Activated T-helper 1 cell treated with anti-CD3 and anti-CD28 coated beads, Interleukin-12 subunit alpha, Interleukin-12 subunit beta, Interleukin-2, Interleukin-4 antibody, amounts not matched to agents 30 ng/mL and 10 ng/mL and 1 ng/mL, durations not matched to agents 14 hours and 24 hours and 36 hours (primary cell): ENCODE results near the gene PPP2R2C. TPM values are rescaled to one million over a fixed set of nuclear protein-coding genes. Genes with fewer than 3 reads are reported as not detected.

Source experiments
- DNase-seq: peaks from one replicate; pipeline ENCODE4 v3.0.0; 2021; ENCODE audit warnings: low spot score
- H3K27ac Mint-ChIP-seq: one replicate; pipeline ENCODE4 v1.8.0; 2021; ENCODE audit warnings: mild to moderate bottlenecking, mixed read lengths
- H3K27me3 Mint-ChIP-seq: one replicate; pipeline ENCODE4 v1.8.0; 2022; ENCODE audit warnings: mild to moderate bottlenecking, moderate library complexity, mixed read lengths; ENCODE audit not compliant: insufficient read depth
- H3K36me3 Mint-ChIP-seq: one replicate; pipeline ENCODE4 v1.8.0; 2021; ENCODE audit warnings: low read depth, mixed read lengths
- H3K4me1 Mint-ChIP-seq: one replicate; pipeline ENCODE4 v1.8.0; 2021; ENCODE audit warnings: low read depth, mixed read lengths
- H3K4me3 Mint-ChIP-seq: one replicate; pipeline ENCODE4 v1.8.0; 2021; ENCODE audit warnings: mild to moderate bottlenecking, moderate library complexity, mixed read lengths
- H3K9me3 Mint-ChIP-seq: one replicate; pipeline ENCODE4 v1.8.0; 2021; ENCODE audit warnings: mixed read lengths
- intact Hi-C: fragments of 100-400 bp; cut with micrococcal nuclease; formaldehyde crosslinking; loops from one replicate; pipeline ENCODE4 v1.15.1; 2024
- total RNA-seq: library from RNA; stranded (reverse); gene quantifications from 2 replicates; pipeline ENCODE4 v1.2.3, GENCODE V29; 2022

Gene PPP2R2C
- total RNA-seq, 1 donor from 2014 or later, result not detected

- Mint-ChIP-seq H3K9me3 (no peaks in the 10 kb centered on the region), H3K4me3 (no peak overlapping the region), H3K4me1 (no peaks in the 10 kb centered on the region), H3K27me3 (no peaks in the 10 kb centered on the region), H3K36me3 (no peaks in the 10 kb centered on the region), H3K27ac (no peak overlapping the region)
- intact Hi-C loops, result no loop called here
- DNase-seq, result no peak
Measured at GRCh38 chr4:6295495-6295894, 176.9 kb downstream of the PPP2R2C start.

- H3K36me3 Mint-ChIP-seq, result no peaks in the 10 kb centered on the region
- no peak overlapping the region for H3K4me3 Mint-ChIP-seq
- no peaks in the 10 kb centered on the region for H3K27me3 Mint-ChIP-seq
- H3K4me1 Mint-ChIP-seq, result no peaks in the 10 kb centered on the region
- H3K27ac Mint-ChIP-seq, result no peak overlapping the region
- no peak for DNase-seq
- H3K9me3 Mint-ChIP-seq, result no peaks in the 10 kb centered on the region
- intact Hi-C loops, result no loop called here
Measured at GRCh38 chr4:6294705-6295421, 177.6 kb downstream of the PPP2R2C start.

DNA sequence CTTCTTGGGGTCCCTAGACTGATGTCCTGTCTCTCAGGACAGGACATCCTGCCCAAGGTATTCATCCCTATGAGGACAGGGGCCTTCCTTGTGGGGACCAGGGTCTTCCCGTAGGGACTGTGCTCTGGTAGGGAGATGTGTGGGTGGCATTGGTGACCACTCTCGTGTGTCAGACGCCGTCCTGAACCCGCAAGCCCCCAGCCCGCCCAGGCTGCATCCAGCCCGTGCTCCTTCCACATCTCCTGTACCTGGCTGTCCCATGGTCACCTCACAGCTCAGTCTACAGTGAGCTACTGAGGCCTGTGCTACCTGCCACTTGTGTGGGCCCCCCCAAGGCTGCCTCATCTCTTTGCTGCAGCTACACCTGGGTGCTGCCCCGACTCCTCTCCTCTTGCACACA lies 178.8 kb downstream of the PPP2R2C start:
- DNase-seq, result no peak
- Mint-ChIP-seq H3K9me3 (no peaks in the 10 kb centered on the region), H3K27me3 (no peaks in the 10 kb centered on the region), H3K4me3 (no peak overlapping the region), H3K27ac (no peak overlapping the region), H3K36me3 (no peaks in the 10 kb centered on the region), H3K4me1 (no peaks in the 10 kb centered on the region)
- intact Hi-C loops, result no loop called here

DNA sequence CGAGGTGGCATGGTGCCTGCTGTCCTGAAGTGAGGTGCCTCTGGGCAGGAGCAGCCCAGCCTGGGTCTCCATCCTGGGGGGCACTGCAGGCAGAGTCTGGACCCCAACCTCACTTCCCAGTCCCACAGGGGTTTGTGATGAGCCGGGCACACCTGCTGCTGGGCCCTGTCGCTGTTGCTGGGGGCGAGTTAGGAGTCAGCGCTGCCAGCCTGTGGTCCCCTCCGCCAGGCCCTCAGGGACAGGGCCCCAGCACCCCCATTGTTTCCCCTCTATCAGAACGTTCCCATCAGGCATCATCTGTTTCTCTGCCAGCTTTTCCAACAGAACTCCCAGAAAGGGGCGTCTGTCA lies 179.3 kb downstream of the PPP2R2C start:
- no peaks in the 10 kb centered on the region for H3K36me3 Mint-ChIP-seq
- no peak overlapping the region for H3K27ac Mint-ChIP-seq
- H3K4me3 Mint-ChIP-seq, result no peak overlapping the region
- intact Hi-C loops, result no loop called here
- no peaks in the 10 kb centered on the region for H3K9me3 Mint-ChIP-seq
- no peaks in the 10 kb centered on the region for H3K27me3 Mint-ChIP-seq
- no peak for DNase-seq
- no peaks in the 10 kb centered on the region for H3K4me1 Mint-ChIP-seq

DNA sequence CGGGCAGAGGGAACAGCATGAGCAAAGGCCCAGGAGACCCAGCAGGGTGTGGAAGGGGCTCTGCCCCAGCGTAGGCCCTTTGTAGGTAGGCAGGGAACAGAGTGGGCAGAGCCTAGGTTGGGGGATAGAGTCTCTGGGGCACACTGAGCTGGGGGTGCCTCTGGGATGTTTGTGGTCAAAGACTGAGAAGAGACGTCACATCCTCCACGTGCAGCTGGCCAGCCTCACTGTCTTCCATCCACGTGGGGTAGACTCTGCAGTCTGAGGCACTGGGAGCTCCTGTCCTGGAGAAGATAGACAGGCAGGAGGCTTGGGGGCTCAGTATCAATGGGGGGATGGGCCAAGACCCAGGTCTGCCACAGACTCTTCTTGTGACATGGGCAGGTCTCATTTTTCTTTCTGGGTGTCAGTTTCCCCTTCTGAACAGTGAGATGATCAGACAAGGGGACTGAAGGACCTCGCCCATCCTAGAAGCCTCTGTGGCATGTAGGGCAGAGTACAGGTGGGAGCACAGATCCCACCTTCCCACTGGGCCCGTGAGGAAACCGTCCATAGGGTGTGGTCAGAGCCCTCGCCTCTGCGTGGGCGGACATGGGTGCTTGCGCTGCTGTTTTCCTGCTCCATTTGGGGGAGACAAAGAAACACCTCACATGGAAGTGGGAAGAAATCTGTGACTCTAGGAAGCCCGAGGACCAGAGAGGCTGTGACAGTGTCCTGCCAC lies 179.9 kb downstream of the PPP2R2C start:
- DNase-seq, result no peak
- Mint-ChIP-seq H3K4me1 (no peaks in the 10 kb centered on the region), H3K4me3 (no peak overlapping the region), H3K36me3 (no peaks in the 10 kb centered on the region), H3K27ac (no peak overlapping the region), H3K9me3 (no peaks in the 10 kb centered on the region), H3K27me3 (no peaks in the 10 kb centered on the region)
- intact Hi-C loops, result no loop called here

DNA sequence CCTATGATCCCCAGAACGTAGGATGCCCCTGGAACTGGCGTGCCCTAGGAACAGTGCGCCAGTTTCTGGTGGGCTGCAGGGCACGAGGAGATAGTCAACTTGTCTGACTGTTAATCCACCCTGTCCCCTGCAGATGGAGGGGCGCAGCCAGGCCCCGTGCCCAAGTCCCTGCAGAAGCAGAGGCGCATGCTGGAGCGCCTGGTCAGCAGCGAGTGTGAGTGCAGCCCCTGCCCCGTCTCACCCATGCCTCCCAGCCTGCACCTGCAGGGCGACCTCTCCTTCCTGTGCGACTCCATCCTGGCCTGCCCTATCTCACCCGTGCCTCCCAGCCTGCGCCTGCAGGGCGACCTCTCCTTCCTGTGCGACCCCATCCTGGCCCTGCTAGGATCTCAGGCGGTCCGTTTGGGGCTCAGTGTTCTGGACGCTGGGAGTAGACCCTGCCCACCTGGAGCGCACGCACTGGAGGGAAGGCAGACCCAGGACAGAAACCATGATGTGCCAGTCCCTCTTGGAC lies 180.6 kb downstream of the PPP2R2C start:
- intact Hi-C loops, result no loop called here
- H3K36me3 Mint-ChIP-seq, result no peaks in the 10 kb centered on the region
- no peak overlapping the region for H3K27ac Mint-ChIP-seq
- no peaks in the 10 kb centered on the region for H3K9me3 Mint-ChIP-seq
- DNase-seq, result no peak
- no peaks in the 10 kb centered on the region for H3K27me3 Mint-ChIP-seq
- no peak overlapping the region for H3K4me3 Mint-ChIP-seq
- no peaks in the 10 kb centered on the region for H3K4me1 Mint-ChIP-seq

GRCh38 chr4:6290769-6291547 lies 181.5 kb downstream of the PPP2R2C start:
- Mint-ChIP-seq H3K27me3 (no peaks in the 10 kb centered on the region), H3K4me1 (no peaks in the 10 kb centered on the region), H3K9me3 (no peaks in the 10 kb centered on the region), H3K27ac (no peak overlapping the region), H3K36me3 (no peaks in the 10 kb centered on the region), H3K4me3 (no peak overlapping the region)
- intact Hi-C loops, result no loop called here
- no peak for DNase-seq

DNA sequence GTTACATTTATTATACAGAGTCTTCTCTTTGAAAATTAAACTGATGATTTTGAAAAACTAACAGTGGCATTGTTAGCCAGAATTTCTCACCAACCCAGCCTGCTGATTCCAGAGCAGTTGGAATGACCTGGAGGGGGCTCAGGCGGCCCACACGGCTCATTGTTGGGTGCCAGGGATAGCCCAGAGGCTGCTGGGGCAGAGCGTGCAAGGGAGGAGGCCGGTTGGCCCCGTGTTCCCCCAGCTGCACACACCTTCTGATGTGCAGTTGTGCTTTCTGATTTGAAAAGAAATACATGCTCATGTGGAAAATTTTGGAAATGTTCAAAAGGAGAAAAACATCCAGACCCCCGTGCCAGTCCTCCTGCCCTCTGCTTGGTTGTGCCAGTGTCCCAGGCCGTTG lies 182.2 kb downstream of the PPP2R2C start:
- DNase-seq, result no peak
- intact Hi-C loops, result no loop called here
- Mint-ChIP-seq H3K4me3 (no peak overlapping the region), H3K36me3 (no peaks in the 10 kb centered on the region), H3K9me3 (no peaks in the 10 kb centered on the region), H3K27me3 (no peaks in the 10 kb centered on the region), H3K4me1 (no peaks in the 10 kb centered on the region), H3K27ac (no peak overlapping the region)

- intact Hi-C loops, result no loop called here
- H3K9me3 Mint-ChIP-seq, result no peaks in the 10 kb centered on the region
- no peak overlapping the region for H3K27ac Mint-ChIP-seq
- DNase-seq, result no peak
- H3K4me3 Mint-ChIP-seq, result no peak overlapping the region
- H3K36me3 Mint-ChIP-seq, result no peaks in the 10 kb centered on the region
- no peaks in the 10 kb centered on the region for H3K27me3 Mint-ChIP-seq
- H3K4me1 Mint-ChIP-seq, result no peaks in the 10 kb centered on the region
Measured at GRCh38 chr4:6288871-6289270, 183.5 kb downstream of the PPP2R2C start.

DNA sequence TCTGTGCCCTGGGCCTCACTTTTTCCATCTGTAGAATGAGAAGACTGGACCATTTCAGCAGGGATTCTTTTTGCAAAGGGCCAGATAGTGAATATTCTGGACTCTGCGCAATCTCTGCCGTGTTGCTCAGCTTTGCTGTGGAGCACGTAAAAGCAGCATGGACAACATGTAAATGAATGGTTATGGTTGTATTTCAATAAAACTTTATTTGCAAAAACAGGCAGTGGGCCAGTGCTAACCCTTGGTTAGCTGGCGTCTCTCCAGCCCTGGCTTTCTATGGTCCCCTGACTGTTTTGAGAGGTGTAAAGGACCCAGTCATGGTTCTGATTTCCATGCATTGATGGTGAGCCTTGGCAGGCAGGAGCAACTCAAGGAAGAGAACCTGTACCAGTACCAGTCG lies 184.1 kb downstream of the PPP2R2C start:
- DNase-seq, result no peak
- Mint-ChIP-seq H3K27me3 (no peaks in the 10 kb centered on the region), H3K27ac (no peak overlapping the region), H3K4me3 (no peak overlapping the region), H3K4me1 (no peaks in the 10 kb centered on the region), H3K36me3 (no peaks in the 10 kb centered on the region), H3K9me3 (no peaks in the 10 kb centered on the region)
- intact Hi-C loops, result no loop called here

DNA sequence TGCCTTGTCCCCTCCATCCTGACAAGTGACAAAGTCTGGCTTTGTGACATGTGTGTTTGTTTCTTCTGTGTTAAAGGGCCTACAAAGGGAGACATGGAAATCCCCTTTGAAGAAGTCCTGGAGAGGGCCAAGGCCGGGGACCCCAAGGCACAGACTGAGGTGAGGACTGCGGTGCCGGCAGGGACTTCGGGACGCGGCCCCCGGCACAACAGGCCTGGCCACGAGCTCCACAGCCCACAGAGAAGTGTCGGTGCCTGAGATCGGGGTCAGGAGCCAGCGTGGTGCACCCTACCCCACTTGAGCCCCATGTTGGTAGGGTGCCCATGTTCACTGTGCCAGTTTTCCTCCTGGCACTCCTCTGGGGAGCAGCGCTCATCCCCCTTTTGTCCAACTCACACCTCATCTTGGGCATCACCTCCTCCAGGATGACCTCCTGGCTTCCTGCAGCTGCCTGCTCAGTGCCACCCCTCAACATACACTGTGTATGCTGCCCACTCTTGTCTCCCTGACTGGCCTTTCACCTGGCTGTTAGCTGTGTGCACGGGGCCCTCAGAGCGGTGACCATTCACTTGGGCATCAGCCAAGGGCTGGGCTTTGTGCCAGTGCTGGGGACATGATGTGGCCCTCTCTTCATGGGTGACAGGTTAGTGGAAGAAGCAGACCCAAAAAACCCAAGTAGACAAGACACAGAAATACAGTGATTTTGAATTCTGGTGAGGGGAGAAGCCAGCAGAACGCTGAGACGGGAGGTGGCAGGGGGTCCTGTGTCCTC lies 185.2 kb downstream of the PPP2R2C start:
- Mint-ChIP-seq H3K4me3 (no peak overlapping the region), H3K27ac (no peak overlapping the region), H3K9me3 (no peaks in the 10 kb centered on the region), H3K4me1 (no peaks in the 10 kb centered on the region), H3K36me3 (no peaks in the 10 kb centered on the region), H3K27me3 (no peaks in the 10 kb centered on the region)
- intact Hi-C loops, result no loop called here
- no peak for DNase-seq

DNA sequence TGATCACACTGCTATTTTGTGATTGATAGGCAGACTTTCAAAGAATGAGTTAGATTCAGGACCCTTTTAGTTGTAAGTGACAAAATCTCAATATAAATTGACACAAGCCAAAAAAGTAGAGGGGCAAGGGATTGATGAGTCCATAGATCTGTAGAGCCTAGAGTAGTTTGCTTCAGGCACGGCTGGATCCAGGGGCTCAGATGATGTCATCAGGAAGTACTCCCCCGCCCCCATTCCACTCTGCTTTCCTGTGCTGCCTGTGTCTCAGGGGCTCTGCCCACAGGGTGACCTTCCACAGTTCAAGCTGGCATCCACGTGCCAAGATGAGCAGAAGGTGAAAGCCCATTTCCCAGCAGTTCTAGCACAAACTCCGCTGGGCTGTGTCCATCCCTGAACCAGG lies 189.1 kb downstream of the PPP2R2C start:
- no peak overlapping the region for H3K4me3 Mint-ChIP-seq
- H3K9me3 Mint-ChIP-seq, result no peaks in the 10 kb centered on the region
- no peak for DNase-seq
- no peak overlapping the region for H3K27ac Mint-ChIP-seq
- no peaks in the 10 kb centered on the region for H3K36me3 Mint-ChIP-seq
- intact Hi-C loops, result no loop called here
- H3K27me3 Mint-ChIP-seq, result no peaks in the 10 kb centered on the region
- peaks cover 7% of the 10 kb centered on the region for H3K4me1 Mint-ChIP-seq
